HT1080 (cell line): Measurements from ENCODE around the gene APOB. TPM values are rescaled to one million over a fixed set of nuclear protein-coding genes. Genes with fewer than 3 reads are reported as not detected.

ENCODE experiments used
- DNase-seq: peaks from one replicate; pipeline ENCODE4 v3.0.0-alpha.2; 2015; ENCODE audit warnings: low read depth
- polyA plus RNA-seq, 2 experiments: library from polyadenylated mRNA; depleted of rRNA; stranded (reverse); fragments of >200 nt; gene quantifications; 2 replicates each; pipeline ENCODE4 v1.2.3, GENCODE V29; 2015
- total RNA-seq: library from RNA; depleted of rRNA; stranded (reverse); fragments of >200 nt; shearing (Covaris generic); gene quantifications from 2 replicates; pipeline ENCODE4 v1.2.3, GENCODE V29; 2014; rRNA removed

The APOB gene
- 0.27 TPM in 1 of 2 replicates, not detected in the other for total RNA-seq
- polyA plus RNA-seq (2015; cell fraction: cytosol; rRNA removed): not detected in 2 replicates
- not detected in 2 replicates for polyA plus RNA-seq (2015; cell fraction: nucleus; rRNA removed)

GRCh38 chr2:21043744-21044532 lies at the start of gene APOB:
TSS of gene APOB (minus strand) at chr2:21044073. CDS start at chr2:21043945, 128 bp downstream.
- no peak for DNase-seq

- no peak for DNase-seq
Observed at GRCh38 chr2:21092308-21092869, 48.5 kb upstream of the APOB start.

- no peak for DNase-seq
Observed at GRCh38 chr2:21084401-21084800, 40.5 kb upstream of the APOB start.

- no peak for DNase-seq
Observed at GRCh38 chr2:21083482-21083881, 39.6 kb upstream of the APOB start.

GRCh38 chr2:21078296-21078695 lies 34.4 kb upstream of the APOB start:
- no peak for DNase-seq

- DNase-seq: no peak
Observed at GRCh38 chr2:21072477-21073242, 28.8 kb upstream of the APOB start.

- no peak for DNase-seq
Observed at GRCh38 chr2:21070341-21071257, 26.7 kb upstream of the APOB start.

GRCh38 chr2:21069746-21070340 lies 26.0 kb upstream of the APOB start:
- DNase-seq: no peak

GRCh38 chr2:21067859-21068537 lies 24.1 kb upstream of the APOB start:
- no peak for DNase-seq

GRCh38 chr2:21067125-21067524 lies 23.3 kb upstream of the APOB start:
- no peak for DNase-seq

- no peak for DNase-seq
Observed at GRCh38 chr2:21059885-21060610, 16.2 kb upstream of the APOB start.

GRCh38 chr2:21057097-21057496 lies 13.2 kb upstream of the APOB start:
- no peak for DNase-seq

- no peak for DNase-seq
Observed at GRCh38 chr2:21055879-21056790, 12.3 kb upstream of the APOB start.

GRCh38 chr2:21055451-21055850 lies 11.6 kb upstream of the APOB start:
- no peak for DNase-seq

GRCh38 chr2:21054011-21054410 lies 10.1 kb upstream of the APOB start:
- no peak for DNase-seq

- no peak for DNase-seq
Observed at GRCh38 chr2:21052044-21052443, 8.2 kb upstream of the APOB start.

- DNase-seq: no peak
Observed at GRCh38 chr2:21050164-21050563, 6.3 kb upstream of the APOB start.
